BE2C (cell line): ENCODE measurements around the gene GRM4.

Experiments
- DNase-seq: peaks from one replicate; pipeline ENCODE4 v3.0.0-alpha.2; 2020
- H3K27me3 ChIP-seq: fragments of 250-450 bp; sonication (Bioruptor Pico); 2 replicates; pipeline ENCODE4 v1.5.1; 2020; ENCODE audit warnings: mild to moderate bottlenecking
- H3K36me3 ChIP-seq: fragments of 250-450 bp; sonication (Bioruptor Pico); 2 replicates; pipeline ENCODE4 v1.5.1; 2020; ENCODE audit warnings: mild to moderate bottlenecking
- H3K4me1 ChIP-seq: fragments of 250-450 bp; sonication (Bioruptor Pico); 2 replicates; pipeline ENCODE4 v1.5.1; 2020
- H3K4me3 ChIP-seq: 2 replicates; pipeline ENCODE4 v1.5.1; 2011; ENCODE audit warnings: low read depth, low read length
- H3K9me3 ChIP-seq: fragments of 250-450 bp; sonication (Bioruptor Pico); 2 replicates; pipeline ENCODE4 v1.5.1; 2020
- CTCF ChIP-seq: IDR thresholded peaks from 2 replicates; pipeline ENCODE4 v1.5.1; 2012; ENCODE audit warnings: mild to moderate bottlenecking, low read depth, low read length

GRM4 gene

GRCh38 chr6:34157851-34158250, 12.0 kb upstream of the GRM4 start:
- no peak overlapping the region for H3K4me3 ChIP-seq
- no peaks in the 10 kb centered on the region for H3K4me1 ChIP-seq
- no peak for TF ChIP-seq CTCF
- no peaks in the 10 kb centered on the region for H3K36me3 ChIP-seq
- no peaks in the 10 kb centered on the region for H3K27me3 ChIP-seq
- DNase-seq, result no peak
- no peaks in the 10 kb centered on the region; the same call in 1 of the 2 replicates for H3K9me3 ChIP-seq

DNA sequence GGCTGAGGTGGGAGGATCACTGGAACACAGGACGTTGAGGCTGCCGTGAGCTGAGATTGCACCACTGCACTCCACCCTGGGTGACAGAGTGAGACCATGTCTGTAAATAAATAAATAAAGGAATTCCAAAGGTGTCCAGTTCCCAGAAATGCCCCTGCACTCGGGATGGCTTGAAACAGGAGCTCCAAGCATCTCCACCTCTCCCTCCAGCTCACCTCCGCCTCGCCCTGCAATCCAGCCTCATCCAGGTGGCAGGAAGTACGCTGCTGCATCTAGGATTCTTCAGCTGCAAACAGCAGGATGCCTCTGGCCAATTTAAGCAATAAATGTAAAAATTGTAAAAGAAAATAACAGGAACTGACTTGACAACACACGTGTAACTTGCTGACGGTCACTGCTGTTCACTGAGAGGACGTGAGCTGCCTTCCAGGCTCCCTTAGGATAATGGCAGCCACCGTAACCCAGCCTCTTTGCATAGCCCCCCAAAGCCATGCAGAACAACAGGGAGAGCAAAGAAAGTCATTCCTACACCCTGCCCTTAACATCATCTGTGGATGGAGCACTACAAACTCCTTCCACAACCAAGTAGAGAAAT, 11.4 kb upstream of the GRM4 start:
- Histone ChIP-seq H3K27me3 (no peaks in the 10 kb centered on the region), H3K9me3 (no peaks in the 10 kb centered on the region; the same call in 1 of the 2 replicates), H3K4me3 (no peak overlapping the region), H3K36me3 (no peaks in the 10 kb centered on the region), H3K4me1 (no peaks in the 10 kb centered on the region)
- no peak for DNase-seq
- TF ChIP-seq CTCF, result no peak

DNA sequence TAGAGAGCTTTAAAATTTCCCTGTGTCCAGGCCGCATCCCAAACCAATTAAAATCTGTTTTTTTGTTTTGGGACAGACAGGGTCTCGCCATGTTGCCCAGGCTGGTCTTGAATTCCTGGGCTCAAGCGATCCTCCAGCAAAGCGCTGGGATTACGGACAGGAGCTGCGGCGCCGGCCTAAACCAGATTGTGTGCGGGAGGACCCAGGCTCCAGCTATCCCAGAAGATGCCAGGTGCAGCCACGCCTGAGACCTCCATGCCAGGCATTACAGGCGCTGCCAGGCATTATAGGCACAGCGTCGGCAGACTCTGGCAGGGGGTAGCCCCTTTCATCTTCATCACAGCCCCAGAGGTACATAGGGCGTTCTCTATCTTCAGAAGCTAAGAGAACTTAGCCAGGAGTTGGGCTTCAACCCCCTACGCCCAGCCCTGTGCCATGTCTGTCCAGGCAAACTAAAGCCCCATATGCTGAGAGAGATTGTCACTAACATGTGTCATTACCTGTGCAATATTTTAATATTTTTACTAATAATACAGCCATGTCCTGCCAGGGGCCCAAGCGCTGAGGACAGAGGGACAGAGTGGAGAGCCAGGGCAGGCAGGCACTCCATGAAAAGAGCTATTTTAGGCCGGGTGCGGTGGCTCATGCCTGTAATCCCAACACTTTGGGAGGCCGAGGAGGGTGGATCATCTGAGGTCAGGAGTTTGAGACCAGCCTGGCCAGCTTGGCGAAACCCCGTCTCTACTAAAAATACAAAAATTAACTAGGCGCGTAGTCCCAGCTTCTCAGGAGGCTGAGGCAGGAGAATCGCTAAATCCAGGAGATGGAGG, 9.8 kb upstream of the GRM4 start:
- TF ChIP-seq CTCF, result no peak
- H3K36me3 ChIP-seq, result no peaks in the 10 kb centered on the region
- H3K4me1 ChIP-seq, result peaks cover 2% of the 10 kb centered on the region; the same call in 1 of the 2 replicates
- DNase-seq, result no peak
- H3K27me3 ChIP-seq, result peaks cover 5% of the 10 kb centered on the region; the same call in 1 of the 2 replicates
- H3K4me3 ChIP-seq, result no peak overlapping the region
- no peaks in the 10 kb centered on the region; the same call in 1 of the 2 replicates for H3K9me3 ChIP-seq

- H3K4me3 ChIP-seq, result peak overlapping the region; percentile 44
- TF ChIP-seq CTCF, result peak; percentile 87
- peaks cover 6% of the 10 kb centered on the region; the same call in 1 of the 2 replicates for H3K27me3 ChIP-seq
- peaks cover 2% of the 10 kb centered on the region; the same call in 1 of the 2 replicates for H3K4me1 ChIP-seq
- H3K36me3 ChIP-seq, result no peaks in the 10 kb centered on the region
- H3K9me3 ChIP-seq, result no peaks in the 10 kb centered on the region; the same call in 1 of the 2 replicates
- DNase-seq, result peak; percentile 80
Observed at GRCh38 chr6:34154668-34155447, 9.0 kb upstream of the GRM4 start.

DNA sequence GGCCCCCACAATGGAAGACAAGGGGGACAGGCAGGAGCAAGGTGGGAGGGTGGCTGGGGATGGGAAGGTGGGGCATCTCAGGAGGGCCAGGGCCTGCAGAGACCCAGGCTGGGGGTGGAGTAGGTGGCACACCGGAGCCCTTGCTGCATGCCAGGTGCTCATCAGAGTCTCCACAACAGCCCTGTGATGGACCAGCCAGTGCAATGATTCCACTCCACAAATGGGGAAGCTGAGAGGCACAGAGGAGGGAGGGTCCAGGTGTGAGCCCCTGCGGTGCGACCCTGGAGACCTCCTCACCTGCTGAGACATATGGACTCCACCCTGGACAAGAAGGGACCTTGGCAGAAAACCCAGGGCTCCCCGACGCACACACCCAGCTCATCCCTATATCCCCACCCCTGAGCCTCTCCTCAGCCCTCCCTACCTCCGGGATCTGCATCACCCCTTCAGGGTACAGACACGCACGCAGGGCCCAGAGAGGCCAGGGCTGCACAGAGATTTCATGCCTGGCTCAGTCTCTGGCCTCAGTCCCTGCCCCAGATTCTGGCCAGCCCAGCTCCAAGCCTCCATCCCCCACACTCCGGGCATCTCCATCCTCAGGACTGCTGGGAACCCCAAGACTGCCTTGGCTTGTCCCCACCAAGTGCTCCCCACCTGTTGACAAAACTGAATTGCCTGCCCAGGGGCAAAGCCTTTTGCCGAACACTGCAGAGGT, 7.1 kb upstream of the GRM4 start:
- TF ChIP-seq CTCF, result no peak
- H3K9me3 ChIP-seq, result no peaks in the 10 kb centered on the region
- H3K4me3 ChIP-seq, result no peak overlapping the region
- no peak for DNase-seq
- H3K4me1 ChIP-seq, result peaks cover 2% of the 10 kb centered on the region; the same call in 1 of the 2 replicates
- no peaks in the 10 kb centered on the region for H3K36me3 ChIP-seq
- H3K27me3 ChIP-seq, result peaks cover 6% of the 10 kb centered on the region; the same call in 1 of the 2 replicates
